ENCODE data around the gene FASN.

FASN gene

DNA sequence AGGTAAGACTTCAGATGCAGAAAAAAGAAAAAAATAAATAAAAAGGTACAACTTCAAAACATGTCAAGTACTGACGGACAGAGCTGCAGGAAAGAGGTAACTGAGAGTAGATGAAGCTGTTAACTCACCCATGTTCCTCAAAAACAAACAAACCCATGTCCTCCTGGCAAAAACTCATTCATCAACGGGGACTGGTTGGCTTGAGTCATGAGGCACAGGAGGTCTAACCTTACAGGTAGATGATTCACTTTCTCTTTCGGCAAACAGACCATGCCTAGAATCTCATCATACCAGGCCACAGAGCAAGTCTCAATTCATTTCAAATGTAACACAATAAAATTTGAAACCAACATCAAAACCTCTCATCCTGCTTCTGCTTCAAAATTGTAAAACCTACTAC lies 12.3 kb upstream of the FASN start:
- H3K4me3 ChIP-seq (ENCODE audit: low read length), result no peak overlapping the region
- DNase-seq (ENCODE audit: low read depth), result no peak
- TF ChIP-seq, protein P1, sequence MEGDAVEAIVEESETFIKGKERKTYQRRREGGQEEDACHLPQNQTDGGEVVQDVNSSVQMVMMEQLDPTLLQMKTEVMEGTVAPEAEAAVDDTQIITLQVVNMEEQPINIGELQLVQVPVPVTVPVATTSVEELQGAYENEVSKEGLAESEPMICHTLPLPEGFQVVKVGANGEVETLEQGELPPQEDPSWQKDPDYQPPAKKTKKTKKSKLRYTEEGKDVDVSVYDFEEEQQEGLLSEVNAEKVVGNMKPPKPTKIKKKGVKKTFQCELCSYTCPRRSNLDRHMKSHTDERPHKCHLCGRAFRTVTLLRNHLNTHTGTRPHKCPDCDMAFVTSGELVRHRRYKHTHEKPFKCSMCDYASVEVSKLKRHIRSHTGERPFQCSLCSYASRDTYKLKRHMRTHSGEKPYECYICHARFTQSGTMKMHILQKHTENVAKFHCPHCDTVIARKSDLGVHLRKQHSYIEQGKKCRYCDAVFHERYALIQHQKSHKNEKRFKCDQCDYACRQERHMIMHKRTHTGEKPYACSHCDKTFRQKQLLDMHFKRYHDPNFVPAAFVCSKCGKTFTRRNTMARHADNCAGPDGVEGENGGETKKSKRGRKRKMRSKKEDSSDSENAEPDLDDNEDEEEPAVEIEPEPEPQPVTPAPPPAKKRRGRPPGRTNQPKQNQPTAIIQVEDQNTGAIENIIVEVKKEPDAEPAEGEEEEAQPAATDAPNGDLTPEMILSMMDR (conservative IDR thresholded peaks at IDR 0.05; ENCODE audit: low read length), result no peak

DNA sequence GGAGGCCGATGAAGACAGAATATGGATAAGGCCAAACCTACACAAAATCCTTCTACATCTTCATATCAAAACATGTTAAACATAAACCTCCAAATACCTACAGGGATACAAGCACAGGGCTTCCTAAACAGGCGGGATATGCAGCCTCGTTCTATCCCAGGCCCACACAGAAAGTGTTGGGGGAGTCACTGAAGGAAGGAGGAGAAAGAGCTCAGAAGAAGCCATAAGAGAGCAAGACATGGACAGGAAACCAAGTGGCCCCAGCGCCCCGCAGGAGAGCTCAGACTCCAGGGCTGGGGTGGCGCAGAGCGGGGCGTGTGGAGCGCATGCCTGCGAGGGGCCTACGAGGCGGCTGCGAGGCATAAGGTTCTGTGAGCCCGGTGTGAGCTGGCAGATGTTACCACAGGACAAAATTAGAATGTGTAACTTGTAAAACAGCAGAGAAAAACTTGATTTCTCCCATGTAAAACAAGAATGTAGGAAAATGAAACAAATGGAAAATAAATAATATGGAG lies 11.0 kb upstream of the FASN start:
- DNase-seq (ENCODE audit: low read depth), result no peak
- TF ChIP-seq, protein P1 (conservative IDR thresholded peaks at IDR 0.05; ENCODE audit: low read length), result no peak
- no peak overlapping the region for H3K4me3 ChIP-seq (ENCODE audit: low read length)

DNA sequence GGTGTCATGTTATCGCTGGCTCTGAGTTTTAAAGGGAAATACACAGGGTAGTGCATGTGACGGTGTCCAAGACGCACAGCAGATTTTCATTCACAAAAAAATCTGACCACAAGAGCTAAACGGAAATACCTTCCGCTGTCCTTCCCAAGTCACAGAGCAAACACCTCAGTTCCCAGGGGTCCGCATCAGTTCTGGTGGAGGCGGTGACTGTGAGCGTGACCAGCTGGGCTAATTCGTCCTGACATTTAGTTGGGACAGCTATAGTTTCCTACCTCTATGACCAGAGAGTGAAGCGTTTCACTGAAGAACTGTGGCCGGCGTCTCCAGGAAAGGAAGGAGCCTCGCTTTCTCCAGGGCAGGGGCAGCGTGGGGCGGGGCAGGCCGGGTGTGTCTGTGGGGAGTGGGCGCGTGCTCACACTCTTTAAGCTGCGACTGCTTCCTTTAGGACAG lies 10.5 kb upstream of the FASN start:
- TF ChIP-seq, protein P1 (conservative IDR thresholded peaks at IDR 0.05; ENCODE audit: low read length), result no peak
- DNase-seq (ENCODE audit: low read depth), result no peak
- no peak overlapping the region for H3K4me3 ChIP-seq (ENCODE audit: low read length)

- H3K4me3 ChIP-seq (ENCODE audit: low read length), result no peak overlapping the region
- TF ChIP-seq, protein P1 (conservative IDR thresholded peaks at IDR 0.05; ENCODE audit: low read length), result no peak
- no peak for DNase-seq (ENCODE audit: low read depth)
These were observed 10.0 kb upstream of the FASN start for GRCh38 chr17:82108038-82108437.

- DNase-seq (ENCODE audit: low read depth), result no peak
- H3K4me3 ChIP-seq (ENCODE audit: low read length), result no peak overlapping the region
- TF ChIP-seq, protein P1 (conservative IDR thresholded peaks at IDR 0.05; ENCODE audit: low read length), result peak; percentile 23; the same call in 1 of the 2 replicates
These were observed 9.4 kb upstream of the FASN start for GRCh38 chr17:82107341-82107860.

GRCh38 chr17:82106688-82107305 lies 8.8 kb upstream of the FASN start:
- DNase-seq (ENCODE audit: low read depth), result no peak
- no peak overlapping the region for H3K4me3 ChIP-seq (ENCODE audit: low read length)
- TF ChIP-seq, protein P1 (conservative IDR thresholded peaks at IDR 0.05; ENCODE audit: low read length), result no peak
